HG03565 (cell line): Measurements from ENCODE around the gene ATP11B.
A peak's percentile ranks its signal among the peaks of the same experiment; 100 is the strongest.
"Not testable (repeated sequence)": the region's sequence is repeated elsewhere in the genome, so short reads cannot be mapped to it uniquely, and the experiment has no call there.

ENCODE experiments used
- ATAC-seq: cut with Tn5 transposase; IDR thresholded peaks from one replicate; pipeline ENCODE4 v1.9.1; 2021; ENCODE audit warnings: mild to moderate bottlenecking, moderate library complexity; ENCODE audit not compliant: unreplicated experiment

The ATP11B gene

GRCh38 chr3:182794455-182795388, 1.4 kb downstream of the ATP11B start:
- no peak for ATAC-seq

GRCh38 chr3:182795389-182795782, 2.1 kb downstream of the ATP11B start:
- ATAC-seq, result peak; percentile 20

- no peak for ATAC-seq
Observed at GRCh38 chr3:182796310-182796709, 3.0 kb downstream of the ATP11B start.

DNA sequence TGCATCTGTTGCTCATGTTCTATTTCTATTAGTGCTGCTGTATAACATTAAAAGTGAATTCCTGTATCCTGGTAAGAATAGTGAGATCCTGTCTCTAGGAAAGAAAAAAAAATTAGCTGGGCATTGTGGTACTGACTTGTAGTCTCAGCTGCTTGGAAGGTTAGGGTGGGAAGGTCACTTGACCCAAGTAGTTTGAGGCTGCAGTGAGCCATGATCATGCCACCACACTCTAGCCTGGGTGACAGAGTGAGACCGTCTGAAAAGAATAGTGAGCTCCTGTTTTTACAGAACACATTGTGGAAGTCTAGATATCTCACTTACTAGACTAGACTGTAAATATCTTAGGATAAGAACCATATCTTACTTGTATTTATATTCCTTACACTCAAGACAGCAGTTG, 4.6 kb downstream of the ATP11B start:
- ATAC-seq, result no peak

- ATAC-seq, result not testable (repeated sequence)
Observed at GRCh38 chr3:182799143-182799542, 5.8 kb downstream of the ATP11B start.

DNA sequence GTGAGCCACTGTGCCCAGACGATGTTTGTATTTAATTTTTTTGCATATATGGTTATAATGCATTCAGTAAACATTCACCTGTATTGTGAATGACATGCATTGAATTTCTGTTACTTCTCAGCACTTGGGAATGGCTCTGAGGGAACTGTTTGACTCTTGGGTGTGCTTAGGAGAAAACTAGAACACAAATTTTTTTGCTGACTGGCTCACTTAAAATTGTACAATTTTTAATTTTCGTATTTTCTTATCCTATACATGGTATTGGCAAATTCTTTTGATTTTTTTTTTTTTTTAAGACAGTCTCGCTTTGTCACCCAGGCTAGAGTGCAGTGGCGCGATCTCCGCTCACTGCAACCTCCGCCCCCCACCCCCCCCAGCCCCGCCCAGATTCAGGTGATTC, 7.2 kb downstream of the ATP11B start:
- ATAC-seq, result no peak

DNA sequence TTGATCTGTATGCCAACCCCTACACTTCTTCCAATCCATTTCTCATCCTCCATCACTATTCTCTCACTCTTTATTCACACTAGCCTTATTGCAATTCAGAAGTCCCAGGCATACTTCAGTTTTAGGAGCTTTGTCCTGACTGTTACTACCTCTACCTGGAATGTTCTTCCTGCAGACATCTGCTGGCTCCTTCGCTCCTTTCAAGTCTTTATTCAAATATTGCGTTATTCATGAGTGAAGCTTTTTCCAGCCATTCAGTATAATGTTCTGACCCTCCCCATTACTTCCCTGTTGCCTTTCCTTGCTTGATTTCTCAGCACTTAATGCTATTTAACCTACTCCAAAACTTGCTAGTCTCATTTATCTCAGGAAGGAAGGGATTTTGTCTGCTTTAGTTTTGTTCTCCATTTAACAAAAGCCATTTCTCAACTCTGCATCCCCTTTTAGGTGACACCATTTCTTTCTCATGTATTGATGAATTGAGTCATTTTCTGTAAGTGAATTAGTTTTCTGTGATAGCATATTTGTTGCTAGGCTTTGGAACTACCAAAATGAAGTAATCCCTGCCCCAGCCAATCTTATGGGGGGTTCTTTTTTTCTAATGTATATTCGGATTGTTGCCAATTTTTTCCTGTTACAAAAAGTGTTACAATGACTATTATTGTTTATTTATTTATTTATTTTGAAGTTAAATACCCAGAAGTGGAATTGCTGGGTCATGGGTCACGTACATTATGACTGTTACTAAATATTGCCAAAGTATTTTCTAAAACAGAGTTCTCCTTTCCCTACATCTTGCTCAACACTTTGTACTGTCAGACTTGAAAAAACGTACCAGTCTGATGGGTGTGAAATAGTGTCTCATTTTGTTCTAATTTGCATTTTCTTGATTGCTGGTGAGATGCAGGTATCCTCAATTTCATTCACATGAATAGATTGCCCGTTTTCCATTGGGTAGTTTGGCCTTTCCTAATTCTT, 9.4 kb downstream of the ATP11B start:
- no peak for ATAC-seq

DNA sequence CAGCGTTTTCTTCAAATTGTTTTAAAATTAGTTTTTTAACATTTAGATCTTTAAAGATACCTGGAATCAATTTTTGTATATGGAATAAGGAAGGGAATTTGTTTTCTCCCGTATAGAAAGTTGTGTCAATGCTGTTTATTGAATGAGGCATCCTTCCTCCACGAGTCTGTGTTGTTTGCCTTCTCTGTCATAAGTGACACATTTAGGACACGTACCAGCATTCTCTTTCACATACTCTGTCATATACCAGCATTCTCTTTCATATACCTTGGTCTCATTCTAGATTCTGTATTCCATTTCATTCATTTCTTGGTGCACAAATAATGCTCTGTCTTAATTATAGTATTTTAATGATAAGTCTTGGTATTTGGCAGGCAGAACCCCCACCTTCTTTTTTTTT, 10.3 kb downstream of the ATP11B start:
- ATAC-seq, result no peak

DNA sequence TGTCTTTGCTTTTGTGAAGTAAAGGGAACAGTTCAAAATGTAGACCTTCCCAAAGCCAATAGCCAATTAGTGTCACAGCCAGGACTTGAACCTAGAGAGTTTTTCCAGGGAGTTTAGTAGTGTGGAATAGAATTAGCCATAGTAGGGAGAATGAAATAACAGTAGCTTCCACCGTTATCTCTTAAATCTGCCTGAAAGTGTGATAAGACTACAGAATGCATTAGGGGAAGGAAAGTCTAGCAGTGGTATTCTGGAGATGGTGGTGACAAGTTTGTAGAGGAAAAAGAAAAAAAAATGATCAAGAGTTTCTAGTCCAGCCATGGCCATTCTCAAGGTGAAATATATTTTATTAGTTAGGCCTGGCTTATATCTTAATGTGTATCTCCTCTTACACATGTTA, 13.8 kb downstream of the ATP11B start:
- no peak for ATAC-seq

DNA sequence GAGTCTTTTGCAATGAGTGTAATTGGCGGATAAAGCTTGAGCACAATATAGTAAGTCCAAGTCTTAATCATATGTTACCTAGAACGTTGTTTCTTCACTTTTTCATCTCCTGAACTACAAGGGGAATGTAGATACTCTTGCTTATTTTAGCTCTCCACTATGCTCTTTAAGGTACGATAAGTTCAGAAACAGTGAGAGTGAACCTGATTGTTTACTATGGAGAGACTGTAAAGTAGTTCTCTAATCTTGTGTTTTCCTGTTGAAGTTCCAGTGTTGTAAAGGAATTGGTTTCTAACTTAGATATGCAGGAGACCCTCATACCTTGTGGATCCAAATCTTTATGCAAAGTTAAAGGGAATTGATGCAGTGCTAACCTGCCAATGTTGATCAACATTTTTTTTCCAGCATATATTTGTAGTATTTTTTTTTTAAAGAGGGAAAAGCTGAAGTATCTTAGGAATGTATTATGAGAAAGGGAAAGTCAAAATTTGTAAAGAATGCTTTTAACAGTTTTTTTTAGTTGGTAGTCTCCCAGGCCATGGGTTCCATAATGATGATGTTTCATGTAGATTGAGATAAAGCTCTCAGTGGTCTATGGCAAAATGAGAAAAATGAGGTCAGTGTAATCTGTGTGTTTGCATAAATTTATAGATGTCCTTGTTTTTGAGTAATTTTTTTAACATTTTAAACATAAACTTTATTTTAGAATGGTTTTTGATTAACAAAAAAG, 14.9 kb downstream of the ATP11B start:
- ATAC-seq, result no peak

GRCh38 chr3:182809531-182809930, 16.2 kb downstream of the ATP11B start:
- ATAC-seq, result no peak

DNA sequence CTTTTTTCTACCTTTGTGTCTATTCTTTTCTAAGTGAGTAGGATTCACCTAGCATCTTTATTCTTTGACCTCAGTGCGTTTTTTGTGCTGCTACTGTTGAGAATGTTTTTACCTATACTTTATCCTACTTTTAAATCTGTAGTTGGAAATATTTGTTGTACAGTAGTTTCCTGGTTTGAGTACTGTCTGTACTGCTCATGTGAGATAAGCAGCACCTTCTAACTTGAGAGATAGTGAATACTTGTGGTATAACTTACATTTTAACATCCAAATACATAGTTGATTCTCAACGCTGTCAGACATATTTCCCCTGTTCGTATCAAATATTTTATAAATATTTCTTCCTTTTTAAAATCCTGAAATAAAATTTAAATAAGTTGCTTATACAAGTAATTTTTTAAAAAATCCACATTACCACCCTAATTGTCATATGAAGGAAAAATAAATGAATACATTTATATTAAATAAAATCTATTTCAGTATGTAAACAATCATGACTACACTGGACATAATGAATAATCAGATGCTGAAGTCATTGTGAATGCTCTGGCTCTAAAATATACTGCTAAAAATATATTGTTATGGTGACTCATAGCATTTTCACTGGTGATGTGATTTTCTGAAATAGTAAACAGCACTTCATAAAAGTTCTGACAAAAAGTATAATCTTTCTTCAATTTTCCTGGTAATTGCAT, 17.4 kb downstream of the ATP11B start:
- no peak for ATAC-seq

DNA sequence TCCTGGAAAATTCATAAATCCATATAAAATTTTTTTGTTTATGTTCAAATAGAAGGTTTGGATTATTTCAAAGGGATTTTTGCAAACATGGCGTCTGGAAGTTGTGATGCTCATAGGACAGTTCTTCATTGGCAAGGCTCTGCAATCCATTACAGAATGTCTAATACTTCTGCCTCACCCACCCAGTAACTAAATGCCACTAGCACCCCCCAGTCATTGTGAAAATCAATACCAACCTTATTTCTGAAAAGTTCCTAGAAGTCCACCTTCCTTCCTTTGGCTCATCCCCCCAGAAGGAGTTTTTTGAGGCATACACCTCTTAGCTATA, 17.9 kb downstream of the ATP11B start:
- no peak for ATAC-seq

DNA sequence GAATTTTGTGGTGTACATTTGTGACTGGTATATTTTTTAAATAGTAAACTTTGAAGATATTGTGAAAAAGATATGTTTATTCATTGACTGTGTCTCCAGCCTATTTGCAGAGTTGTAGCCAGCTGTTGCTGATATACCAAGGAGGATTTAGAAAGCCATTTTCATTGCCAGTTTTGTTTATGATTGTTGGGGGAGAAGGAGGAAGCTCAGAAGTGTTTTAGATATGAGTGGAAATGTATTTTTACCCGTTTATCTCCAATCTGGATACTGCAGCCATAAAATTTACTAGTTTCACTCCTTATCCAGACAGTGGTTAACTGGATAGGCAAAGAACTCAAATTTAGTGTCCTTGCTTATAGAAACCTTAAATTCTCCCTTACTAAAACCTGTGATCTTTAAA, 18.8 kb downstream of the ATP11B start:
- no peak for ATAC-seq

GRCh38 chr3:182814419-182815062, 21.2 kb downstream of the ATP11B start:
- no peak for ATAC-seq

- ATAC-seq, result no peak
Observed at GRCh38 chr3:182816181-182816580, 22.9 kb downstream of the ATP11B start.

- ATAC-seq, result no peak
Observed at GRCh38 chr3:182818296-182818978, 25.1 kb downstream of the ATP11B start.

DNA sequence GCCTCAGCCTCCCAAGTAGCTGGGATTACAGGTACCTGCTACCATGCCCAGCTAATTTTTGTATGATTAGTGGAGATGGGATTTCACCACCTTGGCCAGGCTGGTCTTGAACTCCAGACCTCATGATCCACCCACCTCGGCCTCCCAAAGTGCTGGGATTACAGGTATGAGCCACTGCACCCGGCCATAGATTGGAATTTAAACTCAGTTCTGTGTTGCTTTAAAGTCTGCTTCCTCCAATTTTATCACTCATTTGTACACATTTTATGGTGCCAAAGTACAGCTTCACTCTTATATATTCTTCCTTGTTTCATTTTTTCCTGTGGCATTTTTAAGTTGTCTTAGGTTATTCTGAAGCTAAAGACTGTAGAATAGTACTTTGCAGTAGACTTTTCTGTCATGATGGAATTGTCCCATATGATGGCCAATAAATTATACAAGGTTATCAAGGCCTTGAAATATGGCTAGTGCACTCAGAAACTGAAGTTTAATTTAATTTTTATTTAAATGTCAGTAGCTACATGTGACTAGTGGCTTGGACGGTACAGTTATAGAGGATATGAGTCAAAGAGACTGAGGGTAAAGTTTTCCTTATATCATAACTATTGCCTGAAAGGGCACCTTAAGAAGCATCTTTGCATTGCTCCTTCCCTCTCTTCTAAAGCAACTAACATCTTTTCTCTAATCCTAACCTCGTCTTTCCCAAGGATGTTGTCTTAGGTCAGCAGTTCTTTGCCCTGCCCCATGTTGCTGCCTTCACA, 28.1 kb downstream of the ATP11B start:
- ATAC-seq, result no peak

- ATAC-seq, result not testable (repeated sequence)
Observed at GRCh38 chr3:182822260-182822659, 29.0 kb downstream of the ATP11B start.
